ENCODE measurements around the gene STK16. TPM values are rescaled to one million over a fixed set of nuclear protein-coding genes. Genes with fewer than 3 reads are reported as not detected.

STK16 gene
- total RNA-seq, 1 experiment from 2014 or later: 24.0 TPM

Other genes starting within 250 kb of the STK16 start
- 0.10 and 0.12 TPM in 2 replicates for gene CFAP65, start 204.0 kb upstream of the STK16 start, total RNA-seq (2014; rRNA removed; shearing (Covaris generic))
- not detected in 2 replicates for gene IHH, start 184.6 kb upstream of the STK16 start, total RNA-seq (2014; rRNA removed; shearing (Covaris generic))
- 24.1 and 31.0 TPM in 2 replicates for gene NHEJ1, start 84.7 kb upstream of the STK16 start, total RNA-seq (2014; rRNA removed; shearing (Covaris generic))
- gene SLC23A3, start 75.5 kb upstream of the STK16 start, total RNA-seq (2014; rRNA removed; shearing (Covaris generic)): 0.59 TPM in 1 of 2 replicates, not detected in the other
- 40.2 and 41.2 TPM in 2 replicates for gene CNPPD1, start 68.6 kb upstream of the STK16 start, total RNA-seq (2014; rRNA removed; shearing (Covaris generic))
- 63.2 and 67.8 TPM in 2 replicates for gene RETREG2, start 67.2 kb upstream of the STK16 start, total RNA-seq (2014; rRNA removed; shearing (Covaris generic))
- gene ZFAND2B, start 38.7 kb upstream of the STK16 start, total RNA-seq (2014; rRNA removed; shearing (Covaris generic)): 49.6 and 55.1 TPM in 2 replicates
- gene ABCB6, start 26.5 kb upstream of the STK16 start, total RNA-seq (2014; rRNA removed; shearing (Covaris generic)): 29.8 and 41.6 TPM in 2 replicates
- 51.3 and 58.6 TPM in 2 replicates for gene ATG9A, start 15.8 kb upstream of the STK16 start, total RNA-seq (2014; rRNA removed; shearing (Covaris generic))
- gene ANKZF1, start 15.7 kb upstream of the STK16 start, total RNA-seq (2014; rRNA removed; shearing (Covaris generic)): 27.5 and 28.8 TPM in 2 replicates
- 30.0 and 35.0 TPM in 2 replicates for gene GLB1L, start within 50 bp of the STK16 start, total RNA-seq (2014; rRNA removed; shearing (Covaris generic))
- not detected in 2 replicates for gene TUBA4B, start 7.8 kb downstream of the STK16 start, total RNA-seq (2014; rRNA removed; shearing (Covaris generic))
- 31.1 and 42.2 TPM in 2 replicates for gene TUBA4A, start 8.4 kb downstream of the STK16 start, total RNA-seq (2014; rRNA removed; shearing (Covaris generic))
- 33.8 and 39.8 TPM in 2 replicates for gene DNAJB2, start 33.9 kb downstream of the STK16 start, total RNA-seq (2014; rRNA removed; shearing (Covaris generic))
- 3.2 and 4.4 TPM in 2 replicates for gene PTPRN, start 63.9 kb downstream of the STK16 start, total RNA-seq (2014; rRNA removed; shearing (Covaris generic))
- gene RESP18, start 87.3 kb downstream of the STK16 start, total RNA-seq (2014; rRNA removed; shearing (Covaris generic)): not detected in 2 replicates
- 80.4 and 101 TPM in 2 replicates for gene DNPEP, start 142.4 kb downstream of the STK16 start, total RNA-seq (2014; rRNA removed; shearing (Covaris generic))
- gene DES, start 172.9 kb downstream of the STK16 start, total RNA-seq (2014; rRNA removed; shearing (Covaris generic)): 0.20 and 0.60 TPM in 2 replicates
- gene SPEG, start 189.4 kb downstream of the STK16 start, total RNA-seq (2014; rRNA removed; shearing (Covaris generic)): 32.7 and 33.3 TPM in 2 replicates

Measured in RPMI7951 (cell line).